Peyer's patch (tissue), 4 donors: ENCODE measurements around the gene PTPRM.

ENCODE experiments used
- CTCF ChIP-seq, 6 experiments: fragments of 450-650 bp in 4 of 6; fragments of 200-600 bp in 2 of 6; sonication (generic) in 1 of 6; IDR thresholded peaks; one replicate each; pipeline ENCODE4 v1.5.1; 2017 to 2019; ENCODE audit warnings: antibody characterized with exemption in 6 of 6, mild to moderate bottlenecking in 3 of 6, moderate library complexity in 1 of 6
- POLR2A ChIP-seq, 2 donors: fragments of 450-650 bp; IDR thresholded peaks; one replicate each; pipeline ENCODE4 v1.5.1; 2017; ENCODE audit warnings: antibody characterized with exemption in 2 of 2, mild to moderate bottlenecking in 2 of 2, moderate library complexity in 2 of 2

- TF ChIP-seq CTCF (IDR thresholded peaks at IDR 0.05) (no peak), POLR2A (IDR thresholded peaks at IDR 0.05) (no peak)
These were observed 572.0 kb downstream of the PTPRM start for GRCh38 chr18:8139127-8139527.
